Measurements from ENCODE around the gene ZNF823. TPM values are rescaled to one million over a fixed set of nuclear protein-coding genes. Genes with fewer than 3 reads are reported as not detected.
"Not testable (repeated sequence)": the region's sequence is repeated elsewhere in the genome, so short reads cannot be mapped to it uniquely, and the experiment has no call there.

Gene ZNF823
- total RNA-seq, 4 donors from 2014 or later: 1.4 to 4.1 (median 2.6) TPM

DNA sequence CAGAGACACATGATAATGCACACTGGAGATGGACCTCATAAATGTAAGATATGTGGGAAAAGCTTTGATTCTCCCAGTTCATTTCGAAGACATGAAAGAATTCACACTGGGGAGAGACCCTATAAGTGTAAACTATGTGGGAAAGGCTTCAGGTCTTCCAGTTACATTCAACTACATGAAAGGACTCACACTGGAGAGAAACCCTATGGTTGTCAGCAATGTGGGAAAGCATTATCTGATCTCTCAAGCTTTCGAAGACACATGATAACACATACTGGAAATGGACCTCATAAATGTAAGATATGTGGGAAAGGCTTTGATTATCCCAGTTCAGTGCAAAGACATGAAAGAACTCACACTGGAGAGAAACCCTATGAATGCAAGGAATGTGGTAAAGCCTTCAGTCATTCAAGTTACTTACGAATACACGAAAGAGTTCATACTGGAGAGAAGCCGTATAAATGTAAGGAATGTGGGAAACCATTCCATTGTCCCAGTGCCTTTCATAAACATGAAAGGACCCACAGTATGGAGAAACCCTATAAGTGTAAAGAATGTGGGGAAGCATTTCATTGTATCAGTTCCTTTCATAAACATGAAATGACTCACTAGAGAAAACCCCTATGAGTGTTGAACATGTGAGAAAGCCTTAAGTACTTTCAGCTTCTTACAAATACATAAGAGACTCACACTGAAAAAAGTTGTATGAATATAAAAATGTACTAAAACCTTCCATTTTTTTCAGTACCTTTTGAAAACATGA, 42.7 kb upstream of the ZNF823 start:
- H3K4me3 ChIP-seq: peak overlapping the region in 1 of 4 donors; percentile 19
- in situ Hi-C loops (cut with MboI; ENCODE audit: low sequenced_read_pairs in 4 of 4) (no loop called here), intact Hi-C loops (cut with DNase I; ENCODE audit: low total_unique reads) (no loop called here)
- DNase-seq (no peak), ATAC-seq (no peak)
- no peaks in the 10 kb centered on the region for H3K27me3 ChIP-seq
- H3K9me3 ChIP-seq: peaks cover 7 to 64% (median 25%) of the 10 kb centered on the region in 3 donors
- TF ChIP-seq CTCF (IDR thresholded peaks at IDR 0.05 in 4 of 5, conservative IDR thresholded peaks at IDR 0.05 in 1 of 5) (no peak), POLR2A (IDR thresholded peaks at IDR 0.05) (no peak)
- H3K4me1 ChIP-seq: no peaks in the 10 kb centered on the region
- H3K36me3 ChIP-seq: peaks cover 27 to 81% of the 10 kb centered on the region in 2 donors
- no peak overlapping the region for H3K27ac ChIP-seq

- H3K36me3 ChIP-seq: peaks cover 27 to 87% of the 10 kb centered on the region in 2 donors
- H3K4me1 ChIP-seq: no peaks in the 10 kb centered on the region
- peak overlapping the region in 1 of 4 donors; percentile 19 for H3K4me3 ChIP-seq
- H3K27me3 ChIP-seq: no peaks in the 10 kb centered on the region
- intact Hi-C loops (cut with DNase I; ENCODE audit: low total_unique reads): no loop called here
- peaks cover 7 to 58% (median 23%) of the 10 kb centered on the region in 3 donors for H3K9me3 ChIP-seq
- in situ Hi-C loops (cut with MboI; ENCODE audit: low sequenced_read_pairs in 4 of 4): no loop called here
- no peak for DNase-seq
- H3K27ac ChIP-seq: no peak overlapping the region
- ATAC-seq: no peak
- TF ChIP-seq POLR2A (IDR thresholded peaks at IDR 0.05) (no peak), CTCF (IDR thresholded peaks at IDR 0.05 in 4 of 5, conservative IDR thresholded peaks at IDR 0.05 in 1 of 5) (no peak)
These were observed 41.8 kb upstream of the ZNF823 start for GRCh38 chr19:11780431-11781020.

DNA sequence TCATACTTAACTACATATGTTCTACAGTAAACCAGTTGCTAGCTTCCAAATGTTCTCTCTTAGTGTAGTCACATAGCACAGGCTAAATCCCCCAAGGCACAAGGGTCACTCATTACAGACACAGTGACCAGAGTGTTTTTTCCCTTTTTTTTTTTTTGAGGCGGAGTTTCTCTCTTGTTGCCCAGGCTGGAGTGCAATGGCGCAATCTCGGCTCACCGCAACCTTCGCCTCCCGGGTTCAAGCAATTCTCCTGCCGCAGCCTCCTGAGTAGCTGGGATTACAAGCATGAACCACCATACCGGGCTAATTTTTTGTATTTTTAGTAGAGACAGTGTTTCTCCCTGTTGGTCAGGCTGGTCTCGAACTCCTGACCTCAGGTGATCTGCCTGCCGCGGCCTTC, 37.9 kb upstream of the ZNF823 start:
- in situ Hi-C loops (cut with MboI; ENCODE audit: low sequenced_read_pairs in 4 of 4); H3K4me1 ChIP-seq; ATAC-seq; intact Hi-C loops (cut with DNase I; ENCODE audit: low total_unique reads); DNase-seq; H3K27me3 ChIP-seq; H3K27ac ChIP-seq; H3K4me3 ChIP-seq: not testable (repeated sequence)
- H3K9me3 ChIP-seq: peaks cover 7 to 23% (median 21%) of the 10 kb centered on the region in 3 donors
- peaks cover 23 to 57% of the 10 kb centered on the region in 2 donors for H3K36me3 ChIP-seq

DNA sequence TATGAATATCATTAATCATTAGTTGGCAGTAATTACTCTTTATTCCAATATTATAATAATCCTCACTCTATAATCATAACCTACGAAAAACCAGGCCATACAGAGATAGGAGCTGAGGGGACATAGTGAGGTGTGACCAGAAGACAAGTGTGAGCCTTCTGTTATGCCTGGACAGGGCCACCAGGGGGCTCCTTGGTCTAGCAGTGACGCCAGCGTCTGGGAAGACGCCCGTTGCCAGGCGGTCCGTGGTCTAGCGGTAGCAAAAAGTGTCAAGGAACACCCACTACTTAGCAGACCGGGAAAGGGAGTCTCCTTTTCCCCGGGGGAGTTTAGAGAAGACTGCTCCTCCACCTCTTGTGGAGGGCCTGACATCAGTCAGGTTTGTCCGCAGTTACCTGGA, 32.8 kb upstream of the ZNF823 start:
- H3K4me1 ChIP-seq: peaks cover 9 to 14% of the 10 kb centered on the region in 2 donors
- H3K4me3 ChIP-seq; H3K27me3 ChIP-seq; DNase-seq; H3K9me3 ChIP-seq; in situ Hi-C loops (cut with MboI; ENCODE audit: low sequenced_read_pairs in 4 of 4); H3K36me3 ChIP-seq; intact Hi-C loops (cut with DNase I; ENCODE audit: low total_unique reads); H3K27ac ChIP-seq; ATAC-seq: not testable (repeated sequence)

DNA sequence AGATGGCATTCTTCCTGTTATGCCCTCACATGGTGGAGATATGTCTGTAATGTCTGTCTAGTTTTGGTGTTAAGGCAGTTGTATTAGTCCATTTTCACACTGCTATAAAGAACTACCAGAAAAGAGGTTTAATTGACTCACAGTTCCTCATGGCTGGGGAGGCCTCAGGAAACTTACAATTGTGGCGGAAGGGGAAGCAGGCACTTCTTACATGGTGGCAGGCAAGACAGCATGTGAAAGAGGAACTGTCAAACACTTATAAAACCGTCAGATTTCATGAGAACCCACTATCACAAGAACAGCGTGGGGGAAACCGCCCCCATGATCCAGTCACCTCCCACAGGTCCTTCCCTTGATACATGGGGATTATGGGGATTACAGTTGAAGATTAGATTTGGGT, 31.2 kb upstream of the ZNF823 start:
- H3K4me3 ChIP-seq: no peak overlapping the region
- H3K4me1 ChIP-seq: peaks cover 9 to 14% of the 10 kb centered on the region in 2 donors
- no peaks in the 10 kb centered on the region for H3K36me3 ChIP-seq
- no peaks in the 10 kb centered on the region for H3K9me3 ChIP-seq
- no peak for TF ChIP-seq CTCF (IDR thresholded peaks at IDR 0.05 in 4 of 5, conservative IDR thresholded peaks at IDR 0.05 in 1 of 5)
- TF ChIP-seq POLR2A (IDR thresholded peaks at IDR 0.05): no peak
- intact Hi-C loops (cut with DNase I; ENCODE audit: low total_unique reads): loop anchor here (10.0 kb wide), 1 partner anchor 785 kb away; the partner anchor contains the start of gene ZNF564
- DNase-seq (no peak), ATAC-seq (no peak)
- H3K27me3 ChIP-seq: no peaks in the 10 kb centered on the region
- in situ Hi-C loops (cut with MboI; ENCODE audit: low sequenced_read_pairs in 4 of 4): no loop called here
- no peak overlapping the region for H3K27ac ChIP-seq

Data from gastrocnemius medialis (tissue), 4 donors.